Measurements from ENCODE around the gene SNX1.
A peak's percentile ranks its signal among the peaks of the same experiment; 100 is the strongest.

SNX1 gene

DNA sequence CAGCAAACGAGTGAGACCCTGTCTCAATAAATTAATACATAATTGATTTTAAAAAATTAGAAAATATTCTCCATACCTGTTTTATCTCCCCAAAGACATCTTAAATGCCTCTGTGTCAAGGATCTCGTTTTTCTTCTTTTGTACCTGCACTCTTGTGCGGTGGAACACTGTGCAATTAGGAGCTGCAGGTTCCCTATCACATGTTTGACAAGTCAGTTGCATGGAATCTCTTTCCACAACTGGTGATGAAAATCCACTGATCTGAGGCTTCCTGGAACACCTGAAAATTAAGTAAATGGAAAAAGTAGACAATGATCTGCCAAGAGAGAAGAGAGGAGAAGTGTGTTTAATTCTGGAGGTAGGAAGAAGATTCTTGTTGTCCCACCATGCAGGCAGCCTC, 52.8 kb downstream of the SNX1 start:
- no peak for DNase-seq

DNA sequence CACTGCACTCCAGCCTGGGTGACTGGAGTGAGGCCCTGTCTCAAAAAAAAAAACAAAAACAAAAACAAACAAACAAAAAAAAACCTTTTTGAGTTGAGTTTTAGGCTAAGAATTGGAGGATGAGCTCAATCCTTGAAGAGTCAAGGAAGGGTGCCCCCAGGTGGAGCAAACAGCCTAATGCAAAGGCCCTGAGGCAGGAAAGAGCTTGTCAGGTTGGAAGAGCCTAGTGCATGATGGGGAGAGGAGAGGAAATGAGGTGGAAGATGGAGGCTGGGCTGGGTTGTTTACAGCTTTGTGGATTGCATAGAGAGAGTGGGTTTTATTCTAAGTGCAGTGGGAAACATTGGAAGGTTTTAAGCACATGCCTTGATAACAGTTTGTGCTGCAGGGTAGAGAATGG, 53.6 kb downstream of the SNX1 start:
- no peak for DNase-seq

DNA sequence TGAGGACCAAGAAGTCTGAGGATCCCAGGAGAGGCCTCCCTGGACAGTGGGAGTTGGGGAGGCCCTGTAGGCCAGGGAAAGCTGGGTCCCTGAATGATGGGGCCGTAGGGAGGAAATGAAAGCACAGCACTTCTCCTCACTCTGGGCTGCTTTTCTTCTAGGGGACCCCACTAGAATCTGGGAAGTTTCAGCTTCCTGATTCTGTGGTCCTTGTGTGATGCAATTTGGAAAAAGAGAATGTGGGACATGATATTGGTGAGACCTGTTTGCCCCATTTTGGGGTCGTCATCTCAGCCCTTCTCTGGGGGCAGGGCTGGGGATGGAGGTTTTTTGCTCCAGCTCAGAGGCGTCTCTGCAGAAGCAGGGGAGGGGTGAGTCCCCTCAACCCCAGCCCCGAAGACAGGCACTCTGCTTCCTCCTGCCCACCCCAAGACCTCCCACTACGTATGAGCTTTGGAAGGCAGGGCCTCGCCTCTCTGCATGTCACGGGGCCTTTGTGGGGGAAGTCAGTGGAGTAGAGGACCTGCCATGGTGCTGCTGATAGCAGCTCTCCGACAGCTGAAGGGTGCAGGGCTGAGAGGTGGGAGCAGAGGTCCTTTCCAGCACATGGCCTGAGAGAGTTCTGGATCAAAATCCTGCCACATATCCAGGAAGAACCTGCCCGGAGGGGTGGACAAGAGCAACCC, 54.3 kb downstream of the SNX1 start:
- no peak for DNase-seq

DNA sequence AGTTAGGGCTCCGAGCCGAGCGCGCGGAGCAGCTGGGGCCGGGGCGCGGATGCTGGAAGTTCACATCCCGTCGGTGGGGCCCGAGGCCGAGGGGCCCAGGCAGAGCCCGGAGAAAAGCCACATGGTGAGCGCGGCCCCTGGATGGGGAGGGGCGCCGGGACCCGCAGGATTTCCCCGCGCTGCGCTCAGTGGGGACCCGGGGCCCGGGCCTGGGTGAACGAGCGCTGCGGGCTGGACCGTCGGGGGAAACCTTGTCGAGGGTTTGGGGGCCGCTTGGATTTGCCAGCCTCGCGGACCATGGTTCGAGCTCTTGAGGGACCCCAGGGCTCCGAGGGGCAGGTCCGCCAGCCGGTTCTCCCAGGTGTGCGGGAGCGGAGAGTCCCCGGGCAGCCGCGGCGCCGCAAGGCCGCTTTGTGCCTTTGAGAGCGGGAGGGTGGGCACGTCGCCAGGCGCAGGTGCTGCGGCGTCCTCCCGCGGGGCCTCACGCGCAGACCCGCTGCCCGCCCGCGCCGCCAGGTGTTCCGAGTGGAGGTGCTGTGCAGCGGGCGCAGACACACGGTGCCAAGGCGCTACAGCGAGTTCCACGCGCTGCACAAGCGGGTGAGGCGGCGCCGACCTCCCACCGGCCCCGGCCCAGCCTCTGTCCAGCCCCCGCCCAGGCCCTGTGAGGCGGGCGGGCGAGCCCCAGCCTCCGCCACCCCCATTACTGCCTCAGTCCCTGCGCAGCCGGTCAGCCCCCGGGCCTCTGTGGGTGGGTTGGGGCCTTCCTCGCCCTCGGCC, 56.1 kb downstream of the SNX1 start, which contains the start of gene SNX22:
Gene SNX22 (plus strand): TSS at position 5 of the 780 bp plus-strand sequence. CDS start 45 bp downstream, at position 50.
- DNase-seq, result peak in 1 of 2 donors; percentile 29

DNA sequence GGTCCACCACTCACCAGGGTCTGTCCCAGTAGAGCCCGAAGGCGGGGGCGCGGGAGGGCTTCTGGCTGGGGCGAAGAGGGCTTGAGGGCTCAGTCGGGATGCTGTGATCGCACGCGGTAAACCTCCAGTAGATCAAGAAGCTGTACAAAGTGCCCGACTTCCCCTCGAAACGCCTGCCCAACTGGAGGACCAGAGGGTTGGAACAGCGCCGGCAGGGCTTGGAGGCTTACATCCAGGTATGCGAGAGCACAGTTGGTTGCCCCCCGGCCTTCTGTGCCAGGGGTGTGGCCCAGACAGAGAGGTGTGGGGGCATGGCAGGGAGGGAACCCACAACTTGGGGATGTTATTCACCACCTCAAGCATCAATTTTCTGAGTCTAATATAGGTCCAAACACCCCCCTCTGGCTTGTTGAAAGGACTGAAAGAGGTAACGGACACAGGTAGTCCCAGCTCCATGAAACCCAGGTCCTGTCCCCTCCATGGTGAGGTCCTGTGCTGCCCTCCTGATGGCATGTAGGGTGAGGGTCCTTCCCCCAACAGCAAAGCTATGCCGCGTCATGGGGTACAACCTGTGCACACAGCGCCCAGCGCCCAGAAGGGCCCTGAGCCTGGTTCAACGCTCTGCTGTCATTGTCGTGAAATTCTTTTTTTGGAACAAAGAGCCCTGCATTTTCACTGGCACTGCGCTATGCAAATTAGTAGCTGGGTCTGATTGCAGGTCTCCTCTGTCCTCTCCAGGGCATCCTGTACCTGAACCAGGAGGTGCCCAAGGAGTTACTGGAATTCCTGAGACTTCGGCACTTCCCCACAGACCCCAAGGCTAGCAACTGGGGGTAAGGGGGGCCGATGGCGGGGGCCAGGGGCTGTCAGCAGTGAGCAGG, 57.0 kb downstream of the SNX1 start:
- DNase-seq, result no peak

DNA sequence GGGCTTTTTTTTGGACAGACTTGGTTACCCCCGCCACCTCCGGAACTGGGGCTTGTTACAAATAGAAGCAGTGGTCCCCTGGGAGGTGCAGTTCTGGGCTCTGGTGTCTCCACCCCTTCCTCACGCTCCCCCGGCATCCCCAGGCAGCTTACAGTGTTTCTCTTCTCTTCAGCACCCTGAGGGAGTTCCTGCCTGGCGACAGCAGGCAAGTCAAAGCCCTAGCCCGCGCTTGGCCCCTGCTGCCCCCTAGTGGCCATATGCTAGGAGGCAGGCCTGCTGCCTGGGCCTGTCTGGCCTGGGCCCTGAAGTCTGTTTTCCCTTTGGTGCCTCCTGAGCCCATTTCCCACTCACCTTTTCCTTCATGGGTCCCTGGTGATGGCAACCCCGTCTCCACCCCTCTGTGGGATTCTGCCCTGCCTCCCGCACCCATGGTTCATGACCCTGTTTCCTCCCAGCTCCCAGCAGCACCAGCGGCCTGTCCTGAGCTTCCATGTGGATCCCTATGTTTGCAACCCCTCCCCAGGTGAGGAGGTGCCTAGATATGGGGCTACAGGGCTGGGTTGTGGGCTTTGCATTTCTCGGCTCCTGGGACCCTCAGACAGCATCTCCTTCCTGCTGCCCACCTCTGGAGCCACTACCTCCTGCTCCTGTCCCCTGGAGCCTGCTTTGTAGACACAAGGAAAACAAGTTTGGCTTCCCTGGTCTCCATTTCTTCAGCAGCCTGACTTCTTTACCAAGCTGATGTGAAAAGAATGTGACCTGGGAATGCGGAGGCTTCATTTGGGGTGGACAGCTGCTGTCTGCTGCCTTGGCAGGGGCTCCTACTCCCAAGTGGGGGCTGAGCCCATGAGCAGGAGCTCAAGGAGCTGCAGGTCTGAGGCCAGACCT, 57.9 kb downstream of the SNX1 start:
- peak; percentile 90 to 91 for DNase-seq

DNA sequence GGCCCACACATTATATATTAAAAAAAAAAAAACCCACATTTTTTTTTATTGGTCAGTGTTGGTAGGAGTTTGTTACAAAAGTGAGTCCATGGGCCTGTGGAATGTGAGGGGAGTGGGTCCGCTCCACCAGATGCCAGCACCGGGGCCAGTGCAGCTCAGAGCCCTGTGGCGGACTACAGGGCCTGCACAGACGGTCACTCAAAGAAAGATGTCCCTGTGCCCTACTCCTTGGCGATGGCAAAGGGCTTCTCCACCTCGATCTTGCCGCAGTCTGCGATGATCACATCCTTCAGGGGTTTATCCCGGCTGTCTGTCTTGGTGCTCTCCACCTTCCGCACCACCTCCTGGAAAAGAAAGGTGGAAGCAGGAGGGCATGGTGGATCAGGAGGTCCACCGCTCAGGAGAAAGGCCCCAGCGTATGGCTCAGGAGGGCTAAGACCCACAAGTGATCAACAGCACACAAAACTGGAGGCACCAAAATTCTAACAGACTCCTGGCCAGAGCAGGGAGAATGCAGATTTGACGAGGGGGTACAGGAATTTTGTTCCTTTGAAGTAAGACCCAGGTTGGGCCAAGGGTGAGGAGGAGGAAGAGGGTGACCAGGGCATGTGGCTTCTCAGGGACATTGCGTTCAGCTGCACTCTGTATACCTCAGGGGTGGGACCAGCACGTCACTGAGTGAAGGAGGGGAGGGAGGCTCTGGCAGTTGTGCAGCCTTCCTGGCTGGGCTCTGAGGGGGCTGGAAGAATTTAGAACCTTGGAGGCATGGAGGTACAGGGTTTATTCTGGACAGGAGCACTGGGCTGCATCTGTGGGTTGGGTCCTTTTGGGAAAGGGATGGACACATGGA, 60.2 kb downstream of the SNX1 start:
- DNase-seq, result no peak

DNA sequence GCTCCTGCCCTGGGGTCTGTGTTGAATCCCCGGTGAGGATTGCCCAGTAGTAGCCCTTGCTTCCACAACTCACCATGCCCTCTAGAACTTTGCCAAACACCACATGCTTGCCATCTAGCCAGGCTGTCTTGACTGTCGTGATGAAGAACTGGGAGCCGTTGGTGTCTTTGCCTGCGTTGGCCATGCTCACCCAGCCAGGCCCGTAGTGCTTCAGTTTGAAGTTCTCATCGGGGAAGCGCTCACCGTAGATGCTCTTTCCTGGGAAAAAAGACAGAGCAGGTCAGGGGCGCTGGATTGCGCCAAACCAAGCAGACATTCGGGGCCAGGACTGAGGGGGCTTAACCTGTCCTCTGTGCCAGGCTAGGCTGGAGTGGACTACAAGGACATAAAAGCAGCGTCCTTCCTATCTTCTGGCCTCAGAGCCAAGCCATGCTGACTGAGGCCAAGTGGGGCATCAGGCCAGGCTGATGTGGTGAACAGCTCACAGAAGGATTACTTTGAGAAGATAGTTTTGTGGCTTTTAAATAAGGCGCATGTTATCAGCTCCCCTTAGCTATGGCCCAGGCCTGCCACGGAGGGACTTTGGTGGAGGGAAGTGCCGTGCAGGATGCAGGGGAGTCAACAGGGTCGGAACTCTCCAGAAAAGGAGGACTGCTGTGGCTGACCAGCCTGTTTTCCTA, 61.0 kb downstream of the SNX1 start:
- DNase-seq, result no peak

DNA sequence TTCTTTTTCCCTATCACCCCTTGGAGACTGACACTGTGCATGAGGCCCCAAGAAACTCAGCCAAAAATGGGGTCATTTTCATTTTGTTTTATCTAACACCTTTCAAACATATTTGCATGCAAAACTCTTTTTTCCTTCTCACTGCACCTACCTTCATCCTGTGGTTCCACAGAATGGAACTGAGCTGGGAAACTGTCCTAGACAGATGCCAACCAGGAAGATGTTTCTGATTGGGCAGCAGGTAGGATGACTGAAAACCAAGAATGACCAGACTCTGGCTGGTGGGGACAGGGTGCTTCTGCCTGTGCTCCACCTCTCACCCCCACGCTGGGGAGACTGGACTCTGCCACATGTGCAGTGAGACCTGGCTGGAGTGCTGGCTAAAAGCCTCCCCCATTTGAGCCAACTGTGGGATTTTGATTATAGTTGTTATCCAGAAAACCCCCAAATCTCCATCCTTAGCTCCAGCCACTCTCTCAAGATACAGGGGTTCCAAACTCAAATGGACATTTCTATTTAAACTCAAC, 61.9 kb downstream of the SNX1 start:
- no peak for DNase-seq

DNA sequence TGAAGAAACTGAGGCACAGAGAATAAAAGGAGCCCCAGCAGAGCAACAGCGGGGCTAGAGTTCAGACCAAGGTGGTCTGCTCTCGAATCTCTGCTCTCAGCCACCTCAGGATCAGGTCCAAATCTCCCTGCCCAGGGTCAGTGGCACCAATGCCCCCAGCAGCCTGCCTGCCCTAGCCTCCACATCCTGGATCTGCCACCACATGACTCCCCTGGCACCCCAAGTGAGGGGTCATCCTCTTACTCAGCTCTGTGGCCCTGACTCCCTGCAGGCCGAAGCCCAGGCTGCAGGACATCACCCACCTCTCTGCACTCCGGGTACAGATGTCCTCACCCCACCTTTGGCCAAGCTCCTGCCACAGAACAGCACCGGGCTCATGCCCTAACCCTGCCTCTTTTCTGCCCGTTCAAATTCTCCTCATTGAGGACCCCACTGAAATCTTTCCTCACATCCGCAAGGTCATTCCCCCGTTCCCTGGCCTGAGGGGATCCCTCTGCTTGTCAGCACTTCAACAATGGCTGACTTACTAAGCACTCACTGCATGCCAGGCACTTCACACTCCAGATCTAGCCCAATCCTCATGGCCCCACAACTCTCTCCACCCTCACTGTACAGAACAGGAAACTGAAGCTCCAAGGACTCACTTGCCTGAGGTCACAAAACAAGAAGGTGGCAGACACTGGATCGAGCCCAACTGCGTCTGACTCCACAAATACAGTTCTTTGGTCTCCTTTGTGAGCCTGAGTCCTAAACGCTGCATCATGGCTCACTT, 62.8 kb downstream of the SNX1 start:
- no peak for DNase-seq

DNA sequence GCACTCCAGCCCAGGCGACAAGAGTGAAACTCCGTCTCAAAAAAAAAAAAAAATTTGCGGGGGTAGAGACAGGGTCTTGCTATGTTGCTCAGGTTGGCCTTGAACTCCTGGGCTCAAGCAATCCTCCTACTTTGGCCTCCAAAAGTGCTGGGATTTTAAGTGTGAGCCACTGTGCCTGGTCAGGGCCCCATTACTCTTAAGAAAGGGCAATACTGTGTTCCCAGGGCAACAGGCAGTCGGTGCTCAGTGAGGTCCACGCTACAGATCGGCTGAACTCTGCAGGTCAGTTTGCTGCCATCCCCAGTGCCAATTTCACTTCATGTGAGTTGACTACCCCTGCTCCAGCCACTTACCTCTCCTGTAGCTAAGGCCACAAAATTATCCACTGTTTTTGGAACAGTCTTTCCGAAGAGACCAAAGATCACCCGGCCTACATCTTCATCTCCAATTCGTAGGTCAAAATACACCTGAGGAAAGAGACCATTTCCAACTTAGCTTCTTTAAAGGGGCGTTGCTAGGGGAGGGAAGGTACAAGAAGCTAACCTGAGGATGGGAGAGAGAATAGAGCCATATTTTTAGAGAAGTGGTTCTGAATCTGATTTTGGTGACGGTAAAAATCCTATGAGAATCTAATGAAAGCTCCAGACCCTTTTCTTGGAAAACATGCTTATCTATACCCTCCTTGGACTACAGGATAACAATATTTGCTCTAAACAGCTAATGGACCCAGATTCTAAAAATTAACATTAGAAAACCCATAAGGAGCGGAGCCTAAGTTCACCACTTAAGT, 66.1 kb downstream of the SNX1 start:
- DNase-seq, result no peak

DNA sequence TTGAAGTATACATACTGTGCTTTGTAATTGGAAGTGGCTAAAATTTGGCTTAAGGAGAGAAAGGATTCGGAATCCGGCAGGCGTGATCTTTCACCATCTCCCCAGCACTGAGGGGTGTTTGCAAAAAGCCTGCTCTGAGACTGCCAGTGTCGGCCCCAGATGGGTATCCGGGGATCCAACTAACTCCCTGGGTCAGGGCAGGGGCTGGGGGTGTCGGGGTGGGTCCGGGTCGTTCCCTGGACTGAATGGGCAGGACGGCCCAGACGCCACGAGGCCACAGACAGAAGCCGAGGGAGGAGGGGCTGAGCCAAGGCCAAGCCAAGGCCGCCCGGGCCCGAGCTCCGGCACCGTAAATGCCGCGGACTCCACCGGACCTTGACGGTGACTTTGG, 66.7 kb downstream of the SNX1 start:
- DNase-seq, result no peak

DNA sequence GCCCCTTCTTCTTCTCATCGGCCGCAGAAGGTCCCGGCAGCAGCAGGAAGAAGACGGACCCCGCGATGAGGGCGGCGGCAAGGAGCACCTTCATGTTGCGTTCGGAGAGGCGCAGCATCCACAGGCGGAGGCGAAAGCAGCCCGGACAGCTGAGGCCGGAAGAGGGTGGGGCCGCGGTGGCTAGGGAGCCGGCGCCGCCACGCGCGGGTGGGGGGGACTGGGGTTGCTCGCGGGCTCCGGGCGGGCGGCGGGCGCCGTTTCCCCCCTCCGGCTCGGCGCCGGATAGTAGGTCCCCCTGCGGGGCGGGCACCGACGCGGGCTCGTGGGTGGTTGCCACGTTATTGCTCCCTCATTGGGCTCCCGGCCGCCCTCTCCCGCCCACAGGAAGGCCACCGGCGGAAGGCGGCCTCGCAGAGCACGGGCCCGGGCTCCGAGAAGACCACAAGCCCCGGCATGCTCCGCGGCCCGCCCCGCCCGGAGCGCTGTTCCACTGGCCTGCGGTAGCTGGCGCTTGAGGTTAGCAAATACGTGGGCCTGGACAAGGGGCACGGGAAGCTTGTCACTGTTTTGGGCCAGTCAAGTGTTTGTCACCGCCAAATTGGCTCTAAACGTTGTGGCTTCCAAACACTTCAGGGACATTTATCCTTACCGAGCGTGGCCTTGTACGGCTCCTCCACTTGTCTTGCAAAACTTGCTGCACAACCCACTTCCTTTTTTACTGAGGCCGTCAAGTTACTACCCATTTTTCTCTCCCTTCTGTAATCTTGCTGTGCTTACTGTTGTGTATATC, 67.3 kb downstream of the SNX1 start, which contains the start of gene PPIB:
Gene PPIB (minus strand): TSS at position 154 of the 790 bp plus-strand sequence. CDS start 36 bp downstream, at position 118.
- DNase-seq, result peak; percentile 96 to 98

DNA sequence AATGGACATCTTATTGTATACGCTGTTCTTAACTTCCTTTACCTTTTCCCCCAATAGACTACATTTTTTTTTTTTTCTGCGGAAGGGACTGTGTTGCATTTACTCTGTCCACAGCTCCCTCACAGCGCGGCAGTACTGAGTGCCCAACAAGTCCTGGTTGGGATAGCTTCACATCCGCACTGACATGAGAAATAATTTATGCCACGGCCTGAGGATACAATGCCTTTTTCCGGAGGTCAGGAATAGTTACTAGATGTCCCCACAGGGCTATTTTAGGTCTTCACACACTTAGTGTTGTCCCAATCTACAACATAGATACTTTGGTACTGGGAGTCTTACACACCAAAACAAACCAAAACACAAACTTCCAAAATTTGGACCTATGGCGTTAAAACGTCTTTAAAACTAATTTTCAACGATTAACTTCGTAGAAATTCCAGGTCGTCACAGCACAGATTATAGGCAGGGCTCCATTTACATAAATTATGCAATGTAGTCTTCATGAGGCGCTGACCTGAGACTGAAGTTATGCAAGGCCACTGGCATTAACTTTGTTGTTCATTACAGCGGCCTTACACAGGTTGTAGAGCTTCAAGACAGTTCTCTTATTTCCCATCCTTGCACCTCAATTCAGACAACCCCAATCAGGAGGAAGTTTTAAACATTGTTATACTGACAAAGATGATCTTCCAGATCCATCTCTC, 68.0 kb downstream of the SNX1 start:
- no peak for DNase-seq

DNA sequence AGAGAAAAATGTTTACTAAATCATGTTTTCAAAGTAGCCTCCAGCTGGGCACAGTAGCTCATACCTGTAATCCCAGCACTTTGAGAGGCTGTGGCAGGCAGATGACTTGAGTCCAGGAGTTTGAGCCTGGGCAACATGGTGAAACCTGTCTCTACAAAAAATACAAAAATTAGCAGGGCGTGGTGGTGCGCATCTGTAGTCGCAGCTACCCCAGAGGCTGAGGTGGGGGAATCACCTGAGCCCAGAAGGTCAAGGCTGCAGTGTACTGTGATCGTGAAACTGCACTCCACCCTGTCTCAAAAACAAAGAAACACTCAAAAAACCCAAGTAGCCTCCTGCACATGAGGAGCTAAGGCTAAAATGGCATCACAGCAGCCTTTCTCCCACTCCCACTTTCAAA, 68.7 kb downstream of the SNX1 start:
- no peak for DNase-seq

DNA sequence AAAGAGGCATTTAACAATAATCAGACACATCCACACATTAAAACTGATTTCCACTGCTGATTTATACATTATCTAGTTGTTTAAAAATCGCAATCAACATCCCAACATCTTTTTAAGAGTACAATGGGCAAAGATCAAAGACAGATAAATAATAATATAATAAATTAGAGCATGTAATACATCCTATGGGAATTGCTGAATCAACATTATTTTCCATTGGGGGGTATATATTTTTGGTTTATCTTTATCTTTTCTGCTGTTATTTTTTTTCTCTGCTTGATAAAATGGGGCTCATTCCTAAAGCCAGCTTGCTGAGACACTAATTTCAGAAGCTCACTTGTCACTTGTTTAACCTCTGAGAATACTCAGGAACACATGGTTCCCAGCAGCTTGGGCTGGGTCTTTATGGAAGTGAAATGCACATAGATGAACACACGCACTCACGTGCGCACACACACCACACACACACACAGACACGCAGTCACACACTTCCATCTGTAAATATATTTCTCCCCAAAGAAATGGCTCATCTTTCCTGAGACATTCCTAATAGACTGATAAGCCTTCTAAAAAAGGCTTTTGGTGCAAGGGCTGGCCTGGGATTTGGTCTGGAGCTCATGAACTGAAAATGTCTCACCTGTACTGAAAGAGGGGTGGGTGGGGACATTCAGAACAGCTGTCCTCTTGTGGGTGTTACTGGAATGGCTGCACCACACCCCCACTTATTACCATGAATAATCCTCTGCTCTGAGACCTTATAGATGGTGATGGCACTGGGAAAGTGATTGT, 70.5 kb downstream of the SNX1 start:
- no peak for DNase-seq
